Immature natural killer cell (primary cell): ENCODE measurements around the gene PAFAH2. TPM values are rescaled to one million over a fixed set of nuclear protein-coding genes. Genes with fewer than 3 reads are reported as not detected.
"Not testable (repeated sequence)": the region's sequence is repeated elsewhere in the genome, so short reads cannot be mapped to it uniquely, and the experiment has no call there.

Source experiments
- DNase-seq, 3 donors: peaks; one replicate each; pipeline ENCODE4 v3.0.0; 2022; ENCODE audit warnings: mixed read lengths in 1 of 3
- H3K27ac Mint-ChIP-seq, 6 donors: one replicate each; pipeline ENCODE4 v1.8.0; 2020; ENCODE audit warnings: mixed read lengths in 6 of 6, mild to moderate bottlenecking in 5 of 6, inconsistent platforms in 4 of 6, moderate library complexity in 3 of 6
- H3K27me3 Mint-ChIP-seq, 3 donors: one replicate each; pipeline ENCODE4 v1.8.0; 2020 to 2021; ENCODE audit warnings: low read depth in 3 of 3, mild to moderate bottlenecking in 3 of 3, mixed read lengths in 3 of 3, moderate library complexity in 3 of 3, inconsistent platforms in 1 of 3
- H3K36me3 Mint-ChIP-seq, 3 donors: one replicate each; pipeline ENCODE4 v1.8.0; 2020; ENCODE audit warnings: mixed read lengths in 3 of 3, inconsistent platforms in 2 of 3, mild to moderate bottlenecking in 2 of 3
- H3K4me1 Mint-ChIP-seq, 2 donors: one replicate each; pipeline ENCODE4 v1.8.0; 2020; ENCODE audit warnings: inconsistent platforms in 2 of 2, mild to moderate bottlenecking in 2 of 2, mixed read lengths in 2 of 2, moderate library complexity in 1 of 2
- H3K4me3 Mint-ChIP-seq, 5 donors: one replicate each; pipeline ENCODE4 v1.8.0; 2020; ENCODE audit warnings: mild to moderate bottlenecking in 5 of 5, mixed read lengths in 5 of 5, inconsistent platforms in 3 of 5, moderate library complexity in 3 of 5
- H3K9me3 Mint-ChIP-seq, 6 donors: one replicate each; pipeline ENCODE4 v1.8.0; 2020; ENCODE audit warnings: mild to moderate bottlenecking in 6 of 6, mixed read lengths in 6 of 6, inconsistent platforms in 4 of 6, moderate library complexity in 3 of 6
- polyA plus RNA-seq, 3 donors: library from polyadenylated mRNA; unstranded; fragments of 300-500 nt; fragmentation: Illumina TruSeq; gene quantifications; one replicate each; pipeline ENCODE4 v1.2.3, GENCODE V29; 2021

The PAFAH2 gene
- polyA plus RNA-seq, 3 donors from 2014 or later: 35.6 to 65.0 (median 37.9) TPM

- Mint-ChIP-seq H3K4me3 (peak overlapping the region; percentile 58 to 97 (median 75)), H3K9me3 (no peaks in the 10 kb centered on the region), H3K27me3 (peaks cover 5 to 14% (median 5%) of the 10 kb centered on the region in 3 donors), H3K4me1 (peaks cover 80 to 93% of the 10 kb centered on the region in 2 donors), H3K27ac (peak overlapping the region; percentile 97 to 100 (median 98)), H3K36me3 (peaks cover 3 to 18% (median 7%) of the 10 kb centered on the region in 3 donors)
- DNase-seq: peak; percentile 55 to 63 (median 58)
These were observed 5.1 kb downstream of the PAFAH2 start for GRCh38 chr1:25992689-25993171.

- Mint-ChIP-seq H3K27me3 (peaks cover 4 to 14% (median 5%) of the 10 kb centered on the region in 3 donors), H3K4me1 (peaks cover 79 to 93% of the 10 kb centered on the region in 2 donors), H3K9me3 (no peaks in the 10 kb centered on the region), H3K27ac (peak overlapping the region; percentile 97 to 100 (median 98)), H3K36me3 (peaks cover 5 to 21% (median 10%) of the 10 kb centered on the region in 3 donors), H3K4me3 (peak overlapping the region; percentile 72 to 97 (median 77))
- DNase-seq: no peak
These were observed 5.8 kb downstream of the PAFAH2 start for GRCh38 chr1:25991937-25992688.

- peaks cover 4 to 14% (median 5%) of the 10 kb centered on the region in 3 donors for H3K27me3 Mint-ChIP-seq
- H3K4me1 Mint-ChIP-seq: peaks cover 78 to 91% of the 10 kb centered on the region in 2 donors
- H3K4me3 Mint-ChIP-seq: peak overlapping the region; percentile 92 to 97 (median 96)
- DNase-seq: peak; percentile 83 to 87 (median 87)
- H3K36me3 Mint-ChIP-seq: peaks cover 12 to 26% (median 15%) of the 10 kb centered on the region in 3 donors
- peak overlapping the region; percentile 97 to 100 (median 98) for H3K27ac Mint-ChIP-seq
- H3K9me3 Mint-ChIP-seq: no peaks in the 10 kb centered on the region
These were observed 7.0 kb downstream of the PAFAH2 start for GRCh38 chr1:25990702-25991395.

GRCh38 chr1:25990251-25990650 is 7.6 kb downstream of the PAFAH2 start:
- H3K27ac Mint-ChIP-seq: peak overlapping the region; percentile 97 to 100 (median 98)
- H3K9me3 Mint-ChIP-seq: no peaks in the 10 kb centered on the region
- H3K36me3 Mint-ChIP-seq: peaks cover 15 to 32% (median 18%) of the 10 kb centered on the region in 3 donors
- DNase-seq: no peak
- H3K4me1 Mint-ChIP-seq: peaks cover 82 to 91% of the 10 kb centered on the region in 2 donors
- peak overlapping the region; percentile 92 to 97 (median 96) for H3K4me3 Mint-ChIP-seq
- H3K27me3 Mint-ChIP-seq: peaks cover 4 to 14% (median 5%) of the 10 kb centered on the region in 3 donors

- Mint-ChIP-seq H3K4me1 (peaks cover 78 to 92% of the 10 kb centered on the region in 2 donors), H3K9me3 (no peaks in the 10 kb centered on the region), H3K27ac (peak overlapping the region; percentile 97 to 100 (median 98)), H3K27me3 (peaks cover 4 to 14% (median 5%) of the 10 kb centered on the region in 3 donors), H3K4me3 (peak overlapping the region; percentile 92 to 97 (median 96)), H3K36me3 (peaks cover 12 to 32% (median 19%) of the 10 kb centered on the region in 3 donors)
- DNase-seq: peak in 1 of 3 donors; percentile 18
These were observed 8.2 kb downstream of the PAFAH2 start for GRCh38 chr1:25989440-25990234.

- peaks cover 69 to 90% of the 10 kb centered on the region in 2 donors for H3K4me1 Mint-ChIP-seq
- peaks cover 4 to 14% (median 5%) of the 10 kb centered on the region in 3 donors for H3K27me3 Mint-ChIP-seq
- no peak for DNase-seq
- peaks cover 13 to 48% (median 24%) of the 10 kb centered on the region in 3 donors for H3K36me3 Mint-ChIP-seq
- peak overlapping the region; percentile 78 to 100 (median 87) for H3K27ac Mint-ChIP-seq
- H3K9me3 Mint-ChIP-seq: no peaks in the 10 kb centered on the region
- H3K4me3 Mint-ChIP-seq: peak overlapping the region; percentile 76 to 97 (median 94)
These were observed 9.9 kb downstream of the PAFAH2 start for GRCh38 chr1:25987951-25988350.

GRCh38 chr1:25986773-25987172 is 11.1 kb downstream of the PAFAH2 start:
- not testable (repeated sequence) for H3K27me3 Mint-ChIP-seq, H3K4me3 Mint-ChIP-seq, H3K9me3 Mint-ChIP-seq, DNase-seq
- H3K36me3 Mint-ChIP-seq: peaks cover 16 to 58% (median 36%) of the 10 kb centered on the region in 3 donors
- peaks cover 65 to 90% of the 10 kb centered on the region in 2 donors for H3K4me1 Mint-ChIP-seq
- peak overlapping the region in 1 of 6 donors; percentile 97 for H3K27ac Mint-ChIP-seq

- H3K27ac Mint-ChIP-seq: peak overlapping the region; percentile 58 to 92 (median 75)
- peaks cover 0 to 4% (median 0%) of the 10 kb centered on the region in 3 donors for H3K27me3 Mint-ChIP-seq
- no peak for DNase-seq
- H3K36me3 Mint-ChIP-seq: peaks cover 16 to 63% (median 36%) of the 10 kb centered on the region in 3 donors
- H3K4me3 Mint-ChIP-seq: peak overlapping the region in 2 of 5 donors; percentile 49 to 52
- no peaks in the 10 kb centered on the region for H3K9me3 Mint-ChIP-seq
- peaks cover 60 to 89% of the 10 kb centered on the region in 2 donors for H3K4me1 Mint-ChIP-seq
These were observed 12.2 kb downstream of the PAFAH2 start for GRCh38 chr1:25985670-25986069.

GRCh38 chr1:25985171-25985570 is 12.7 kb downstream of the PAFAH2 start:
- H3K36me3 Mint-ChIP-seq: peaks cover 16 to 63% (median 36%) of the 10 kb centered on the region in 3 donors
- no peaks in the 10 kb centered on the region for H3K9me3 Mint-ChIP-seq
- peaks cover 57 to 84% of the 10 kb centered on the region in 2 donors for H3K4me1 Mint-ChIP-seq
- no peaks in the 10 kb centered on the region for H3K27me3 Mint-ChIP-seq
- DNase-seq: no peak
- H3K4me3 Mint-ChIP-seq: peak overlapping the region in 1 of 5 donors; percentile 52
- peak overlapping the region; percentile 58 to 92 (median 75) for H3K27ac Mint-ChIP-seq

GRCh38 chr1:25979210-25979609 is 18.7 kb downstream of the PAFAH2 start:
- Mint-ChIP-seq H3K36me3 (peaks cover 17 to 64% (median 44%) of the 10 kb centered on the region in 3 donors), H3K27ac (peak overlapping the region in 3 of 6 donors; percentile 34 to 52 (median 42)), H3K27me3 (no peaks in the 10 kb centered on the region), H3K4me3 (no peak overlapping the region), H3K4me1 (peaks cover 23 to 57% of the 10 kb centered on the region in 2 donors), H3K9me3 (no peaks in the 10 kb centered on the region)
- no peak for DNase-seq

- Mint-ChIP-seq H3K27ac (peak overlapping the region; percentile 2 to 80 (median 38)), H3K4me3 (no peak overlapping the region), H3K36me3 (peaks cover 23 to 64% (median 50%) of the 10 kb centered on the region in 3 donors)
These were observed 19.5 kb downstream of the PAFAH2 start for GRCh38 chr1:25978403-25978802.

GRCh38 chr1:25977801-25978200 is 20.1 kb downstream of the PAFAH2 start:
- peak overlapping the region in 4 of 6 donors; percentile 34 to 80 (median 52) for H3K27ac Mint-ChIP-seq
- no peaks in the 10 kb centered on the region for H3K9me3 Mint-ChIP-seq
- peaks cover 24 to 59% of the 10 kb centered on the region in 2 donors for H3K4me1 Mint-ChIP-seq
- H3K4me3 Mint-ChIP-seq: no peak overlapping the region
- peaks cover 24 to 63% (median 50%) of the 10 kb centered on the region in 3 donors for H3K36me3 Mint-ChIP-seq
- no peak for DNase-seq
- H3K27me3 Mint-ChIP-seq: peaks cover 0 to under 1% (median 0%) of the 10 kb centered on the region in 3 donors

More at GRCh38 chr1:25978403-25978802, 19.5 kb downstream of the PAFAH2 start:
- no peaks in the 10 kb centered on the region for H3K27me3 Mint-ChIP-seq
- DNase-seq: no peak
- peaks cover 25 to 57% of the 10 kb centered on the region in 2 donors for H3K4me1 Mint-ChIP-seq
- H3K9me3 Mint-ChIP-seq: no peaks in the 10 kb centered on the region
